ENCODE measurements around the gene GPC3.
"Not testable (repeated sequence)": the region's sequence is repeated elsewhere in the genome, so short reads cannot be mapped to it uniquely, and the experiment has no call there.

DNA sequence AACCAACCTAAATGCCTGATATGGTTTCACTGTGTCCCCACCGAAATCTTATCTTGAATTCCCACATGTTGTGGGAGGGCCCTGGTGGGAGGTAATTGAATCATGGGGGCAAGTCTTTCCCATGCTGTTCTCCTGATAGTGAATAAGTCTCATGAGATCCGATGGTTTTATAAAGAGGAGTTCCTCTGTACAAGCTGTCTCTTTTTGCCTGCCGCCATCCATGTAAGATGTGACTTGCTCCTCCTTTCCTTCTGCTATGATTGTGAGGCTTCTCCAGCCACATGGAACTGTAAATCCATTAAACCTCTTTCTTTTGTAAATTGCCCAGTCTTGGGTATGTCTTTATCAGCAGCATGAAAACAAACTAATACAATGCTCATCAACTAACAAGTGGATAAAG is 265.1 kb downstream of the GPC3 start:
- not testable (repeated sequence) for TF ChIP-seq EZH2phosphoT487 (IDR thresholded peaks at IDR 0.05; ENCODE audit: borderline replicate concordance, low read depth); JUND (IDR thresholded peaks at IDR 0.05); RCOR1 (IDR thresholded peaks at IDR 0.05; ENCODE audit: low read length); GABPA (IDR thresholded peaks at IDR 0.05; ENCODE audit: low read depth)

Data from SK-N-SH (cell line).